BLaER1 (cell line): ENCODE data around the gene TGFBR3.
A peak's percentile ranks its signal among the peaks of the same experiment; 100 is the strongest.

ENCODE experiments used
- H3K27ac ChIP-seq: shearing (Covaris generic); formaldehyde crosslinking; 2 replicates; pipeline ENCODE4 v1.8.1; 2022
- H3K27me3 ChIP-seq: shearing (Covaris generic); formaldehyde crosslinking; 2 replicates; pipeline ENCODE4 v1.8.1; 2022
- H3K36me3 ChIP-seq: shearing (Covaris generic); formaldehyde crosslinking; 2 replicates; pipeline ENCODE4 v1.8.1; 2022
- H3K4me1 ChIP-seq: shearing (Covaris generic); formaldehyde crosslinking; 2 replicates; pipeline ENCODE4 v1.8.1; 2022
- H3K4me2 ChIP-seq: shearing (Covaris generic); formaldehyde crosslinking; 2 replicates; pipeline ENCODE4 v1.8.1; 2022
- H3K4me3 ChIP-seq: shearing (Covaris generic); formaldehyde crosslinking; 2 replicates; pipeline ENCODE4 v1.8.1; 2022
- H3K9ac ChIP-seq: shearing (Covaris generic); formaldehyde crosslinking; 2 replicates; pipeline ENCODE4 v1.8.1; 2022
- H3K9me3 ChIP-seq: shearing (Covaris generic); formaldehyde crosslinking; 2 replicates; pipeline ENCODE4 v1.8.1; 2022
- H4K20me1 ChIP-seq: shearing (Covaris generic); formaldehyde crosslinking; 2 replicates; pipeline ENCODE4 v1.8.1; 2022
- Cebpa-rat ChIP-seq: shearing (Covaris generic); IDR thresholded peaks from 2 replicates; pipeline ENCODE4 v1.8.1; 2022

The TGFBR3 gene

GRCh38 chr1:91884459-91885212, 1.3 kb downstream of the TGFBR3 start:
- peaks cover 31% of the 10 kb centered on the region for H3K4me1 ChIP-seq

DNA sequence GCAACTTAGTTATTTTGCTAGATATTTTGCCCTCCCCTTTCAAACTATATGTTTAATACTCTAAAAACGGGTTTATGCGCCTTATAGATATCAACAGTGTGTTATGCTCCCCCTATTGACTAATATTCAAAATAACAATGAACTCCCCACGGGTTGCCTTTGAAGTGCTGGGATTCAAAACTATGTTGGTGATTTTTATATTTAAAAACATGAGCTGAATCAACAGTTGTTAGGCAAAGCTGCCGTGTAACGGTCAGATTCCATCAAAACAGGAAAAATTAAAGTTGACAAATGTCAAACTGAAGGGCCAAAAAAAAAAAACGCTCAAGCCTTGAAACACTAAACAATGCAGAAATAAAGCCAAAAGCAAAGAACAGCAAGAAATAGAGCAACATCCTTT, 2.5 kb downstream of the TGFBR3 start:
- no peak for TF ChIP-seq Cebpa-rat
- H3K4me2 ChIP-seq: peak overlapping the region; percentile 98
- no peak overlapping the region for H3K9ac ChIP-seq
- H3K27me3 ChIP-seq: peaks cover 31% of the 10 kb centered on the region
- no peak overlapping the region for H3K27ac ChIP-seq
- H4K20me1 ChIP-seq: peaks cover 11% of the 10 kb centered on the region; the same call in 1 of the 2 replicates
- no peaks in the 10 kb centered on the region for H3K36me3 ChIP-seq
- H3K4me1 ChIP-seq: peaks cover 31% of the 10 kb centered on the region
- no peaks in the 10 kb centered on the region for H3K9me3 ChIP-seq
- H3K4me3 ChIP-seq: no peak overlapping the region

More at GRCh38 chr1:91884459-91885212, 1.3 kb downstream of the TGFBR3 start:
- TF ChIP-seq Cebpa-rat: no peak
- H3K9me3 ChIP-seq: no peaks in the 10 kb centered on the region
- H3K27me3 ChIP-seq: peaks cover 31% of the 10 kb centered on the region
- peaks cover 11% of the 10 kb centered on the region; the same call in 1 of the 2 replicates for H4K20me1 ChIP-seq
- peak overlapping the region; percentile 85 for H3K4me3 ChIP-seq
- peak overlapping the region; percentile 98 for H3K4me2 ChIP-seq
- no peak overlapping the region; the same call in 1 of the 2 replicates for H3K9ac ChIP-seq
- H3K36me3 ChIP-seq: no peaks in the 10 kb centered on the region
- H3K27ac ChIP-seq: no peak overlapping the region

GRCh38 chr1:91881280-91881679, 4.7 kb downstream of the TGFBR3 start:
- peaks cover 11% of the 10 kb centered on the region; the same call in 1 of the 2 replicates for H4K20me1 ChIP-seq
- H3K9me3 ChIP-seq: no peaks in the 10 kb centered on the region
- no peak overlapping the region for H3K9ac ChIP-seq
- no peak overlapping the region for H3K4me2 ChIP-seq
- no peak overlapping the region for H3K4me3 ChIP-seq
- H3K4me1 ChIP-seq: peaks cover 26% of the 10 kb centered on the region
- H3K36me3 ChIP-seq: no peaks in the 10 kb centered on the region
- H3K27me3 ChIP-seq: peaks cover 23% of the 10 kb centered on the region
- no peak overlapping the region for H3K27ac ChIP-seq
- TF ChIP-seq Cebpa-rat: no peak

DNA sequence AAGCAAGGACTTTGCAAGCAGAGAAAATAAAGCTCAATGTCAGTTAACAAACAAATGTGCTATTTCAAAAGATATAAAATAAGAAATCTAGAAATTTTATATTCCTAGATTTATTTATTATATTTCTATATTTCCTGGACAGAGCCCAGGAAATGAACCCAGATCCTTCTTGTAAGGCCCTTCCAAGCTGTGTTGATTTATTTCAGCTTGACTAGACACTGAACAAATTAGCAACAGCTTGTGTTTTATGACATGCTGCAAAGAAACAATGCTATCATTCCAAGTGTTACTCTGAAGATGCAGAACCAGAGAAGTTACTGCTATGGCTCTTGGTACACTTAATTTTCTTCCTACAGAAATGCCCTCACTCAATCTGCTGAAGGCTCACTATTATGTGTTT, 6.2 kb downstream of the TGFBR3 start:
- Histone ChIP-seq H3K9ac (no peak overlapping the region), H3K9me3 (no peaks in the 10 kb centered on the region), H3K4me2 (no peak overlapping the region), H3K4me1 (peaks cover 20% of the 10 kb centered on the region), H3K36me3 (no peaks in the 10 kb centered on the region), H3K4me3 (no peak overlapping the region), H4K20me1 (0 out of 2 replicates have a peak, but pooled peaks cover 5% of the 10 kb centered on the region), H3K27me3 (peaks cover 11% of the 10 kb centered on the region), H3K27ac (no peak overlapping the region)
- TF ChIP-seq Cebpa-rat: no peak

DNA sequence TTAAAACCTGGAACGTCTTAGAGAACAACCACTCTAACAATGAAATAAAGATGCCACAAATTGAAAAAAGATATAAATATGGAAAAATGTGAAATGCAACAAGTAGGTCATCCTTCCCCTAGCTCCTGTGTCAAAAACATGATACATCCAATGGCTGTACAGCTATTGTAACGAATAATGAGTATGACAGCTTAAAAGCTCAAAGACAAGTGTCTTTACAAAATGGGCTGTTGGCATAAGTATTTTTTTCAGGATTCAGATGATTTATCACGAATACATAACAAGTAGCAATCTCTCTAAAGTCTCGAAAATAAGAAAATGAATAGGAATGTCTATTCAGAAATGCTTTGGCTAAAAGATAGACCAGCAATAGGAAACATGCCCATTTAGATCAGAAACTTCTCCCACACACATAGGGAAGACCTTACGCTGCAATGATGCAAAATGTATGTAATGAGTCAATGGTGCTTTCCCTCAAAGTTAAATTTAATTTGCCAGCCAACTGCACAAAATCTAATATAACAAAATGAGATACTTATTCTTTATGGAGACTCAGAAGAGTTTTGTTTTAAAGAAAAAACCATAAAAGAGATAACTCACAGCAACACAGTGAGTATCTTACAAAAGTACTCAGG, 8.3 kb downstream of the TGFBR3 start:
- Histone ChIP-seq H3K4me3 (no peak overlapping the region), H3K36me3 (no peaks in the 10 kb centered on the region), H3K27ac (no peak overlapping the region), H4K20me1 (no peaks in the 10 kb centered on the region), H3K9me3 (no peaks in the 10 kb centered on the region), H3K4me2 (no peak overlapping the region), H3K4me1 (peaks cover 7% of the 10 kb centered on the region), H3K9ac (no peak overlapping the region), H3K27me3 (no peaks in the 10 kb centered on the region)
- no peak for TF ChIP-seq Cebpa-rat

DNA sequence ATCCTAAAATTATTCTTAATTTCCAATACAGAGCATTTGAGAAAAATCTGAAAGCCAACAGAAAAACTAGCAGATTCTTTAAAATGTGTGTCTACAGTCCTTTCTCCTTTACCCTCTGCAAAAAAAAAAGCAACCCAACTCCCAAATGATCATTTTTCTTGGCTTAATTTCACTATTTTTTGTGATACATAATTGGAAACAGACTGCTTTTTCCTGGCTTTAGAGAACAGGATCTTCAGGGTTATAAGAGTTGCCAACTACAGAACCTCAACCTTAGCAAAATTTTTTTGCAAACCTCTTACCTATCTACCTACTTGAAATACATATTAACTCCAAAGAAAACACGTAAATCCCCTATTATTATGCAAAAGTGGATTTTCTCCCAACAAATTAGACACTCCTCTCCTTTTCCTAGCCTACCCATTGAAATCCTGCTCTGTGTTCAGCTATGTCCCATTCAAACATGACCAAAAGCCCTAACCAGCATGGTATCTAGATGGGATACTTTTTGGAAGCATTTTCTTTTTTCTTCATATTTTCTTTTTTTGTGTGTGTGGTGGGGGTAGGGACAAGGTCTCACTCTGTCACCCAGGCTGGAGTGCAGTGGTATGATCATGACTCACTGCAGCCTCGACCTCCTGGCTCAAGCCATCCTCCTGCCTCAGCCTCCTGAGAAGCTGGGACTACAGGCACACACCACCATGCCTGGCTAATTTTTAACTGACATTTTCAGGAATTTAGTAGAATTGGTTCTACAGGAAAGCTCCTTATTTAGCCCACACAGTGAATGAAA, 9.0 kb downstream of the TGFBR3 start:
- H3K4me1 ChIP-seq: peaks cover 14% of the 10 kb centered on the region
- no peaks in the 10 kb centered on the region for H3K36me3 ChIP-seq
- no peak overlapping the region for H3K9ac ChIP-seq
- H4K20me1 ChIP-seq: no peaks in the 10 kb centered on the region
- H3K9me3 ChIP-seq: no peaks in the 10 kb centered on the region
- no peak for TF ChIP-seq Cebpa-rat
- H3K27me3 ChIP-seq: no peaks in the 10 kb centered on the region
- H3K27ac ChIP-seq: no peak overlapping the region
- H3K4me2 ChIP-seq: no peak overlapping the region
- H3K4me3 ChIP-seq: no peak overlapping the region

GRCh38 chr1:91876040-91876470, 9.9 kb downstream of the TGFBR3 start:
- Histone ChIP-seq H3K27ac (no peak overlapping the region), H3K4me1 (peaks cover 20% of the 10 kb centered on the region), H3K9ac (no peak overlapping the region), H3K36me3 (no peaks in the 10 kb centered on the region), H3K4me3 (no peak overlapping the region), H3K9me3 (no peaks in the 10 kb centered on the region), H3K27me3 (no peaks in the 10 kb centered on the region), H4K20me1 (no peaks in the 10 kb centered on the region), H3K4me2 (no peak overlapping the region)
- no peak for TF ChIP-seq Cebpa-rat

- H3K9ac ChIP-seq: no peak overlapping the region
- no peak for TF ChIP-seq Cebpa-rat
- H3K27me3 ChIP-seq: no peaks in the 10 kb centered on the region
- H3K4me3 ChIP-seq: no peak overlapping the region
- H4K20me1 ChIP-seq: no peaks in the 10 kb centered on the region
- H3K4me2 ChIP-seq: no peak overlapping the region
- peaks cover 20% of the 10 kb centered on the region for H3K4me1 ChIP-seq
- H3K36me3 ChIP-seq: no peaks in the 10 kb centered on the region
- no peaks in the 10 kb centered on the region for H3K9me3 ChIP-seq
- H3K27ac ChIP-seq: no peak overlapping the region
These were observed 11.8 kb downstream of the TGFBR3 start for GRCh38 chr1:91874167-91874566.

- no peaks in the 10 kb centered on the region for H4K20me1 ChIP-seq
- no peaks in the 10 kb centered on the region for H3K36me3 ChIP-seq
- no peaks in the 10 kb centered on the region for H3K9me3 ChIP-seq
- no peak for TF ChIP-seq Cebpa-rat
- H3K9ac ChIP-seq: no peak overlapping the region
- H3K27me3 ChIP-seq: no peaks in the 10 kb centered on the region
- H3K4me2 ChIP-seq: peak overlapping the region; percentile 67
- peaks cover 20% of the 10 kb centered on the region for H3K4me1 ChIP-seq
- H3K4me3 ChIP-seq: no peak overlapping the region
- H3K27ac ChIP-seq: no peak overlapping the region
These were observed 13.3 kb downstream of the TGFBR3 start for GRCh38 chr1:91872559-91873081.
